GM23248 (cell line): ENCODE results near the gene RPS17.

Experiments
- EZH2 ChIP-seq: fragments of 200-600 bp; sonication (generic); IDR thresholded peaks from 2 replicates; pipeline ENCODE4 v1.6.1; 2018; ENCODE audit warnings: antibody characterized with exemption, mild to moderate bottlenecking; ENCODE audit not compliant: insufficient read depth, poor library complexity, severe bottlenecking
- EZH2phosphoT487 ChIP-seq: fragments of 200-600 bp; sonication (generic); IDR thresholded peaks from 2 replicates; pipeline ENCODE4 v1.6.1; 2018; ENCODE audit warnings: antibody characterized with exemption, moderate library complexity, mild to moderate bottlenecking, low read depth; ENCODE audit not compliant: insufficient read depth

GRCh38 chr15:82545478-82545877 lies 5.2 kb upstream of the RPS17 start:
- TF ChIP-seq EZH2 (no peak), EZH2phosphoT487 (no peak)
